NCI-H128 (cell line): ENCODE data around the gene OLIG2.

Experiments used
- DNase-seq: peaks from one replicate; lab custom pipeline; 2025; ENCODE audit not compliant: unreplicated experiment; lab: John Stamatoyannopoulos, UW

The OLIG2 gene

GRCh38 chr21:33019885-33020557 is 5.7 kb upstream of the OLIG2 start:
- no peak for DNase-seq

GRCh38 chr21:33020558-33021100 is 5.1 kb upstream of the OLIG2 start:
- no peak for DNase-seq

- no peak for DNase-seq
Measured at GRCh38 chr21:33021150-33021549, 4.6 kb upstream of the OLIG2 start.

GRCh38 chr21:33021667-33022066 is 4.1 kb upstream of the OLIG2 start:
- no peak for DNase-seq

- no peak for DNase-seq
Measured at GRCh38 chr21:33022489-33022827, 3.3 kb upstream of the OLIG2 start.

GRCh38 chr21:33022828-33023573 is 2.7 kb upstream of the OLIG2 start:
- DNase-seq: no peak

GRCh38 chr21:33023574-33024200 is 2.0 kb upstream of the OLIG2 start:
- DNase-seq: no peak

GRCh38 chr21:33024201-33025103 is 1.3 kb upstream of the OLIG2 start:
- DNase-seq: no peak

GRCh38 chr21:33025106-33025488 is 638 bp upstream of the OLIG2 start:
- no peak for DNase-seq

GRCh38 chr21:33026443-33026858 is 716 bp downstream of the OLIG2 start:
- DNase-seq: no peak

GRCh38 chr21:33026878-33027400 is 1.2 kb downstream of the OLIG2 start:
- no peak for DNase-seq

- no peak for DNase-seq
Measured at GRCh38 chr21:33027401-33028286, 1.9 kb downstream of the OLIG2 start.

- DNase-seq: no peak
Measured at GRCh38 chr21:33028287-33028670, 2.5 kb downstream of the OLIG2 start.

- DNase-seq: no peak
Measured at GRCh38 chr21:33028773-33029384, 3.1 kb downstream of the OLIG2 start.

- no peak for DNase-seq
Measured at GRCh38 chr21:33029385-33029921, 3.7 kb downstream of the OLIG2 start.

GRCh38 chr21:33029975-33030461 is 4.3 kb downstream of the OLIG2 start:
- DNase-seq: no peak

- DNase-seq: no peak
Measured at GRCh38 chr21:33030633-33031032, 4.9 kb downstream of the OLIG2 start.

GRCh38 chr21:33031152-33031911 is 5.6 kb downstream of the OLIG2 start:
- DNase-seq: no peak
